AG20443 (cell line): ENCODE data around the gene PRKAA2.

Experiments
- DNase-seq: peaks from one replicate; pipeline ENCODE4 v3.0.0; 2012; ENCODE audit warnings: low spot score, mixed read lengths

The PRKAA2 gene

DNA sequence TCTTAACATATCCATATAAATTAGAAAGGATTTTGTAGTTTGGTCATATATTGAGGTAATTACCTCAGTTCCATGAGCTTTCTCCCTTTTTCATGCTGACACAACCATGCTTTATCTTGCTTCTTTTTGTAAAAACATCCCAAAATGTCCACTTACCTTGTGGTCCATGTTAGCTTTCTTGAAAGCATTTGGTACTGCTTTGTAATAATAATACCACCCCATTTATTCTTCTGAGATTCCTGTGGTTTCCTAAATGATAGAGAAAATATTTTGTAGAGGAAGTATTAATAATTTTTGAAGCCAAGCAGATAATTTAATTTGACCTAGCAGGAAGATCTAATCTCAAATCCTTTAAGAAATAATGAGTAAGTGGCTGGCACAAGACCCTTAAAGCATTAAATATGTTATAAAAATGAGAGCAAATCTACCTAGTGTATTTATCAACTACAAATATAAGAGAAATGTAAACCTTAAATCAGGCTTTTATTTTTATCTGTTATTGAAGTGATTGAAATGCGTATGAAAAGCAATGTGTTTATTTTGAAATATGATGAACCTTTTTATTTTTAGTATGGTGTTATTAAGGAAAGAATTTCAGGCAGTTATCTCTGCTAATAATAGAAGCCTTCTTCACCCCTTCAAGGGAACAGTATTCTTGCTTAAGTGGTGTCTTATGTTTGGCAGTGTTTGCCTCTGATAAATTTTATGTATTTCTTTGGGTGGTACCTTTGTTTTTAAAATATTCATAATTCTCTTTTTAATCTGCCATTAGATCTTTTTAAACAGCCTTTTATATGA lies 9.2 kb downstream of the PRKAA2 start:
- DNase-seq, result no peak

DNA sequence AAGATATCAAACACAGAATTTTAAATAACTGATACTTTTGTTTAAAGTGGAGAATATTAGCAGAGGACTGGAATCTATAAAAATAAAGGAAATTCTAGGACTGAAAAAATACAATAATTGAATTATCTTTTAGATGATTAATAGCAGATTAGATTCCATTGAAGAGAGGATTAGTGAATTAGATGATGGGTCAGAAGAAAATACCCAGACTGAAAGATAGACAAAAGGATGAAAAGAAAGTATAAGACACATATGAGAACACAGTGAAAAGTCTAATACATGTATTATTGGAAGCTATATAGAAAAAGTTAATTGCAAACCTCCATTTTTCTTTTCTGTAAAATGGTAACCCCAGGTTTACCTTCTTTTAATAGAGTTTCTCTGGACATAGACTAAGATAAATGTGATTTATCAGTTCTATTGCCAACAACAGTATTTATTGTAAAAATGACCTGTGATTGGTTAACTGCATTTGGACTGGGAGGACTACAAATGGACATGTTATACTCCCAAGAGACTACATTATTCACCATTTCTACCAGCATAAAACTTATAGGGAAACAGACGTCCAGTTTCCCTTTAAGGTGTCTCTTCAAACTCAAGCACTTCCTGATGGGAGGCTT lies 11.0 kb downstream of the PRKAA2 start:
- no peak for DNase-seq

DNA sequence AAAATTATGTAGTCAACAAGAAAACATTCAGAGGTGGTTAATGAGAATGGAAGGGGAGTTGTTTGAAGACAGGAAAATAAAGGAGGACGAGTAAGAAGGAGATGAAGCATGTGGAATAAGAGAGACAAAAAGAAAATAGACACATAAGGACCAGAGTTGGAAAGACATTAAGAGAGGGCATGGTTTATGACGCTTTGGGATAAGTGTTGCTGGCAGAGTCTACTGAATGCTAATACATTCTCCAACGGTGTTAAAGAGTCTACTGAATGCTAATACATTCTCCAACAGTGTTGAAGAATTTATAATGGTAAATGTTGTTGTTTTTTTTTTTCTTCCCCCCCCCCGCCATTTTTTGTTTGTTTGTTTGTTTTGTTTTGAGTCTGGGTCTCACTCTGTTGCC lies 13.1 kb downstream of the PRKAA2 start:
- no peak for DNase-seq

DNA sequence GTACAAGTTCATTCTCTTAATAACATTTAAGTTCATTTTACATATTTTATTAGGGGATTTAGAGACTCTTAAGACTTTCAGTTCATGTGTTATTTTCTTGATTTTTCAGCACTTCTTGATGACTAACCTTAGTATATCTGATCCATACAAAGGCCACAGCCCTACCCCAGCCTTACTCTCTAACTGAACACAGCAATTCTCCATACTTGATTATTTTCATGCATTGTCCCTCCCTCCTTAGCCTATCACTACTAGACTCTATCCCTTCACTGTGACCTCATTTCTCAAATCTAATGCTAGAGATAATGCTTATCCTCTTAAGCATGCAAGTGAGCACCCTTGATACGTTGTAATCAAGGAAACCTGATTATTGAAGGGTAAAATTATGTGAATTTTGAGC lies 15.2 kb downstream of the PRKAA2 start:
- DNase-seq, result no peak

DNA sequence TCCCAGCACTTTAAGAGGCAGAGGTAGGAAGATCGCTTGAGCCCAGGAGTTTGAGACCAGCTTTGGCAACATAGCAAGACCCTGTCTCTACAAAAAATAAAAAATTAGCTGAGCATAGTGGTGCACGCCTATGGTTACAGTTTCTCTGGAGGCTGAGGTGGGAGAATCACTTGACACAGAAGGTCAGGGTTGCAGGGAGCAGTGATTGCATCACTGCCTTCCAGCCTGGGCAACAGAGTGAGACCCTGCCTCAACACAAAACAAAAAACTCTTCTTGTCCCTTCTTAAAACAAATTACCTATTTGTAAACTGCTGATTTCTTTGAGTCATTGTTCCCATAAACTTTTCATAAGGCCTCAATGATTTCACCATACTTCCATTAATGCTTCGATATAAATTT lies 18.7 kb downstream of the PRKAA2 start:
- no peak for DNase-seq

DNA sequence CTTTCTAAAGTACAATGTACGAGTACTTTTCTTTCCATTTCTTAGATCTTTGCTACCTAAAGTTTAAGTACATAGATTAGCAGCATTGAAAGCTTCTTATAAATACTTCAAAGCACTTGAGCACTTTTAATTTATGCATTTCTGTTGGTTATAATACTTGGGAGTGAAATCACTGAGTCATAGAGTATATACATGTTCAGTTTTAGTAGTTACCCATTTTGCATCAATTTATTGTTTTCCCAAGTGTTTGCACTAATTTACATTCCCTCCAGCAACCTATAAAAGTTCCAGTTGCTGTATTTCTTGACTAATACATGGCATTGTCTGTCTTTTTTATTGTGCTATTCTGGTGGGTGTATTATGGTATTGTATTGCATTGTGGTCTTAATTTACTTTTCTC lies 20.3 kb downstream of the PRKAA2 start:
- DNase-seq, result no peak

DNA sequence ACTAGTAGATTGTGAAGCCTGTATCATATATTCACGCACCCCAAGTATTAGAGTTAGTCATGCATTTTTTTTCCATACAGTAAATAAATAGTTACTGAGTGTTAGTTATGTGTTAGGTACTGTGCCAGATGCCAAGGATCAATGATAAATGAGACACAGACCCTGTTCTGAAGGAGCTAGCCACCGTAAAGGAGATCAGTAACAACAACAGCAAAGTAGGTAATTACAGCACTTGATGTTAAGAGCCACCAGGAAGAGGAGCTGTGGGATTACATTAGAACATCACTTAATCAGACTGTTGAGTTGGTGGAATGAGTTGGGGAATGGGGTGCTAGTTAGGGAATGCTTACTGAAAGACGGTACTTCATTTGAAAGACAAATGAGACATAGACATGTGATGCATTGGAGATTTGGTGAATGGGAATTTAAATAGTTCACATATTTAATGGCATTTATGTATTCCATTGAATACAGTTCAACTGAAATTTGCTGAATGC lies 21.0 kb downstream of the PRKAA2 start:
- DNase-seq, result no peak

DNA sequence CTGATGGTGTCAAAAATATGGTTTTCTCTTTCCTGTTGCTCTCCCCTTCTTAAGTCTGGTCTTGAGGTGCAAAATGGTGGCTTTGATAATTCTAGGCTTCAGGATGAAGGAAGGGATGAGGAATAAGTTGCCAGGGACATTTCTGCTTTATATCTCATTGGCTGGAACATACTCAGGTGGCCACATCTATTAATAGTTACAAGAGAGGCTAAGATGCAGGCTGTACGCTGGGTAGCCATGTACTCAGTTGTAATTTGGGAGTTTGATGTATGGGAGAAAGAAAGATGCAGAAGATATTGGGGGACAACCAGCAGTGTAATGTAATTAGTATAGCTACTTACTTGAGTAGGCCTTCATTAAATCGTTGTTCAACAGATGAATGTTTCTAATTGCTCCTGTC lies 25.2 kb downstream of the PRKAA2 start:
- no peak for DNase-seq

DNA sequence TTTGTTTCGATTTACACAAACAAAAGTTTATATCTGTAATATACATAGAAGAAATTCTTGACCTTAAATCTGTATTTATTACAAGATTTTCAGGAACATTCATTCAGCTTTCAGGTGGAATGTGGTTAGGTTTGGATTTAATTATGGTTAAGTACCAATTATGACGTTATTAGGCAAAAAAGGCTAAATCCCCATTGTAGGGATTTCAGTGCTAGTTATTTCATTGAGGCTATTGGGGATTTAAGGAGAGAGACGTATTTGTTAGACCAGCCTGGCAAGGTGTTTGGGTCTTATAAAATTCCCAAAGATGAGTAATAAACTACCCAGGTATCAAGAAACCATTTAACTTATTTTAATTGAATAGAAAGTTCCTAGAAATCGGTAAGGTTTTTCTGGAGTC lies 26.0 kb downstream of the PRKAA2 start:
- no peak for DNase-seq

DNA sequence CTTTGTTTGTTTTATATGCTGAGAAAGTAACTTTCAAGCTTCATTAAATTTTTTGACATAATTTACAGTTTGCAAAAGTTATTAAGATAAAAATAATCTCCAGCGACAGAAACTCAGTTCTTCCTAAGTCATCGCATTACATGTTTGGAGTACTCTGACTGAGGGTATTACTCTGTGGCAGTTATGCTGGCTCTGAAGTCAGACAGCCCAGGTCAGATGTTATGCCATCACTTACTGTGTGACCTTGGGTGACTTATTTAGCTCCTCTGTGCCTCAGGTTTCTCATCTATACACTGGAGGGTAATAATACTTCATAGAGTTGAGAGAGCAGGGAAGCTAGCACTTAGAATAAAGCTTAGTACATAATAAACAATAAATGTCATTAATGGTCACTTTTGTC lies 26.4 kb downstream of the PRKAA2 start:
- DNase-seq, result no peak

DNA sequence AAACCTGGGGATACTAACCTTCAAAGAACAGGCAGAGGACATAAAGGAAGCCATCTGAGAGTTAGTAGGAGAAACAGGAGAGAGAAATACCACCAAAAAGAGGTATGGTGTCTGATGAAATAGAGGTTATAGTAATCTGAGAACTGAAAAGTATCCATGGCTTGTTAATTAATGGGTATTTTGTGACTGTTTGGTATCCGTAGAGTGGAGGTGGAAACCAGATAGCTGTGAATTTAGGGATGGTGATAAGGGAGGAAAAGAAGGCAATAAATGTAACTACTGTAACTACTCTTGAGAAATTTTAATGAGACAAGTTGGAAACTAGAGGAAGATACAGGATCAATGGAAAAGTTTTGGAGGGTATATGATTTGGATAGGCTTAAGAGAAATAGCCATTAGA lies 27.5 kb downstream of the PRKAA2 start:
- DNase-seq, result no peak

DNA sequence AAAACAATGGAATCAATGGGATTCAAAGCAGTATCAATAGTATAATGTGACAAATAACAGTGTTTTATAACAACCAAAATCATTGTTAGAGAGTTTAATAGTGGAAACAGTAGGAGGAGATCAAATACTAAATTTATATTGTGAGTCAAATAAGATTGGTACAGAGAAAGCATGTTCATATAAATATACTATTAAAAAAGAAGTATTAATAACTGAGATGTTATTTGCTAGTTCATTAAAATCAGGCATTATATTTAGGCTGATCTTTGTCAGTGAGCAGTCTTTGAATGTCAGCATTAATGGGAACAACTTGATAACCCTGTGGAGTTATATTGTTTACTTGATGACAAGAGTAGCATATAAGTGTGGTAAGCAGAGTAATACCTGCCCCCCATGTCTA lies 30.6 kb downstream of the PRKAA2 start:
- no peak for DNase-seq

DNA sequence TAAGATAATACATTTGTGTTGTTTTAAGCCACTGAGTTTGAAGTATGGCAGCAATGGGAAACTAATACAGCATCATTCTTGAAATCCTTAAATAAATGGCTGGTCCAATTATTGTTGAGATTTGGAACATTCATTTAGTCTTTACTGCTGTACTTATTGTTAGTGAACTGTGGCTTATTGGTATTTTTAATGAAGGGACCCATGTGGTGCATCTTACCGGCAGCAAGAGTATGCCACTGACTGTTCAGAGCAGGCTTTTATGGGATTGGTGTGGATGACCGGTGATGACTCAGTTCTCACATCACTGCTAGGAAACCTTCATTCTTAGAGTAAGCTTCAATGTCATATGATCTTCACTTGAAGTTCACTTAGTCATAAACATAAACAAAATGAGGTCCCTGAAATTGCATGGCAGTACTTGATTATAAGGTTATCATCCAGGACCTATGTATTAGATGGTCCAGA lies 31.5 kb downstream of the PRKAA2 start:
- peak; percentile 52 for DNase-seq

DNA sequence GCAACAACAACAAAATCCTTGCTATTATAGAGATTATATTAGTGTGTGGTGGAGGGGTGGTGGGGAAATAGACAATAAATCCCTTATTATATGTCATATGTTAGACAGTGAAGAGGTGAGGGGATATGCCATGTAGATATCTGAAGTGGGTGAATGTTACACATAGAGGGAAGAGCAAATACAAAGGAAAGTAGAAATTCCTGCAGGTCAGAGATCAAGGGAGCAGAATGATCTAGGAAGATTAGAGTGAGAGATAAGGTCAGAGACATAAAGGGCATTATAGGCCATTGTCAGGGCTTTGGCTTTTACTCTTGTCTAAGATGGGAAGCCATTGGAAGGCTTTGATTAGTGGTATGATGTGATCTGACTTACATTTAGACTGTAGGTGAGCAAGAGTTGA lies 38.5 kb downstream of the PRKAA2 start:
- no peak for DNase-seq

DNA sequence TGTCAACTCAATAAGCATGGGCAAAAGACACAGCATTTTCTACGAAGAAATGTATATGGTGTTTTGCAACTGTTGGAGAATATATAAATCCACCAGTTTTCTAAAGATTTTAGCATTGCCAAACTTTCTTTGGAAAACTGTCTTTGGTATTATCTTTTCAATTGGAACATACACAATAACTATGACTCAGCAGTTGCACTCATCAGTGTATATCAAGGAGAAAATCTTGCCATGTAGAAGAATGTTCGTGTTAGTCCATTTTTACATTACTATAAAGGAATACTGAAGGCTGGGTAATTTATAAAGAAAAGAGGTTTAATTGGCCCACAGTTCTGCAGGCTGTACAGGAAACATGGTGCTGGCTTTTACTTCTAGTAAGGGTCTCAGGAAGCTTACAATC lies 41.1 kb downstream of the PRKAA2 start:
- DNase-seq, result no peak

DNA sequence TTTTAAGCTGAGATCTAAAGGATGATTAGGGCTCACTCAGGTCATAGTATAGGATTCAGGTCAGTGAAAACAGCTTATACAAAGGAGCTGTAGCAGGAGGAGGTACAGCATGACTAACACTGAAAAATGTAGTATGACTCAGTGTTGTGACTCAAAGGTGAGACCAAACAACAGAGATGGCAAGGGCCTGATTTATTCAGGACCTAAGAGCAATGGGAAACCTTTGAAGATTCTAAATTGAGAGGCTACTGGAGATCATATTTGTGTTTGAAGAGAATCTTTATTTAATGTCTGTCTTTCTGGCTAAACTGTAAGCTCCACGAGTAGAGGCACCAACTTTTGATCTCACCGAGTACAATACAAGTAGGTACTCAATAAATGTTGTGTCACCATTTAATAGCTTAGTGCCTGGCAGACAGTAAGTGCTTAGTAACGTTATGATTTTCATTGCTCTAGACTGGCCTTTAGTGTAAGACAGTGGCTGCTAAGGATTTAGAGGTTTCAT lies 43.5 kb downstream of the PRKAA2 start:
- DNase-seq, result peak; percentile 51

DNA sequence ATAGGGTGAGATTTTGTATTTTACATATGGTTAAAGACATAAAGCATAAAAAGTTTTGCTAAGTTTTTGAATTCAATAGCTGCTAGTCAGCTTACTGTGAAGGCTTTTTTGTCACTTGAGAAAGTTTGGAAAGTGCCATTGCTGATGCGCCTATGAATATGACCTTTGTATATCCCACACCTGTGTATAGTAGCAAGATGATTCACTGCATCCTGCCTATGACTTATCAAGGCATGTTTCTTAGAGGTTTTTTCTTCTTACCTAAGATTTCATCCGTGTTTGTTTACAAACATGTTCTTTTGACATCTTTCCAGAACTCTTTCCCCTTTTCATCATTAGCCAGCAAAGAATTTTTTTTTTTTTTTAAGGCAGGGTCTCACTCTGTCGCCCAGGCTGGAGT lies 51.5 kb downstream of the PRKAA2 start:
- no peak for DNase-seq

DNA sequence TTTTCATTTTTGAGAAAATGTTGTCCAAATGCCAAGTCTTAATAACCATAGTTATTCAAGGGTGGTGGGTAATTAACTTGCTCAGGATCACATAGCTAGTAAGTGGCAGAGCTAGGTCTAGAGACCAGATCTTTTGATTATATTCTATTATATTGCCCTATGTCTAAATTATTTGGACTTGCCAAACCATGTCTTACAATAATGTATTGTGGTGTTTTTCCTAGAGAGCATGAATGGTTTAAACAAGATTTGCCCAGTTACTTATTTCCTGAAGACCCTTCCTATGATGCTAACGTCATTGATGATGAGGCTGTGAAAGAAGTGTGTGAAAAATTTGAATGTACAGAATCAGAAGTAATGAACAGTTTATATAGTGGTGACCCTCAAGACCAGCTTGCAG lies 58.6 kb downstream of the PRKAA2 start:
- DNase-seq, result no peak

DNA sequence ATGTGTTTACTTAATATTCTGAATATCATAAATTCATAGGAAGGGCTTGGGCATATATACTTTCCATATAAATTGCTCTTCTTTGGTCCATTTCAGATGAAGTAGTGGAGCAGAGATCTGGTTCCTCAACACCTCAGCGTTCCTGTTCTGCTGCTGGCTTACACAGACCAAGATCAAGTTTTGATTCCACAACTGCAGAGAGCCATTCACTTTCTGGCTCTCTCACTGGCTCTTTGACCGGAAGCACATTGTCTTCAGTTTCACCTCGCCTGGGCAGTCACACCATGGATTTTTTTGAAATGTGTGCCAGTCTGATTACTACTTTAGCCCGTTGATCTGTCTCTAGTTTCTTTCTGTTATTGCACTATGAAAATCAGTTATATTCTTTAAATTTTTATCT lies 62.3 kb downstream of the PRKAA2 start:
- DNase-seq, result no peak

DNA sequence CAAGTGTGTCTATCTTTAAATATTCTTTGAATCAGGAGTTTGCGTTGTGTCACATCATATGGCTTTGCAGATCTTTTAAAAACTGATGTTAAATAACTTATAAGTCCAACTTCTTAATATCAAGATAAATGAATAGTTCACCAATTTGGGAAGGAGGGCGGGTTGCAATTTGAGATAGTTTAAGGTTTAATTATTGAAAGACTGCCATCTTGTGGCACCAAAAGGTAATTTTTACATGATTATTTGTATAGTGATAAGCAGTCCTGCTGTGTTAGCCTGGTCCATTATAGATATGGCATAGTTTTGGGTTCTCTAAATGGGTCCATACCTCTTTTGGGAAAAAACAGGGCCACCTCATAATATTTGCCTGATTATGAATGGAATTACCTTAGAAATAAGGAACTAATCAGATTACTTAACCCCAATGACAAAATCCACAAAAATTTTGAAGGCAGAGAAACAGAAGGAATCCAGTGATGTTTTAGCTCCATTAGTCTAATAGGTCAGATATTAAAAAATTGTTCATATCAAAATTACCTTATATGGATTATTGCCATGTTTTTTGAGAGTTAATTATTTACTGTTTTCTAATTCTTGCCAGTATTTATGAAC lies 64.3 kb downstream of the PRKAA2 start:
- DNase-seq, result peak; percentile 51

DNA sequence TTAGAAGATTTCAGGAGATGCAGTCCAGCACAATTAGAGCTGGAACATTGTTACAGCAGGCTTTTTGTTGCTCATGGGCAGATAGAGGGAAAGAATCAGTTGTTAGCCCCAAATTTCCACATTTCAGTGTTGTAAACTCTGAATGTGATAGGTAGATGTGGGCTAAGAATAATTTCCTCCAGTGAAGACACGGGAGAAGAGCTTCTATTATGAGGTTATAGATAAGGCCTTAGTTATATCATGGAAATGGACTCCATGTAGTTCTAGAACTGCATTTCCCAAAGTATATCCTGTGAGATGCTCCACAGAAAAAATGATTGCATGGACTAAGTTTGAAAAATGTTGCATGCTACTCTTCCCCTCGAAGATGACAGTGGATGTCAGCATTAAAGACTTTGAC lies 64.9 kb downstream of the PRKAA2 start:
- no peak for DNase-seq

DNA sequence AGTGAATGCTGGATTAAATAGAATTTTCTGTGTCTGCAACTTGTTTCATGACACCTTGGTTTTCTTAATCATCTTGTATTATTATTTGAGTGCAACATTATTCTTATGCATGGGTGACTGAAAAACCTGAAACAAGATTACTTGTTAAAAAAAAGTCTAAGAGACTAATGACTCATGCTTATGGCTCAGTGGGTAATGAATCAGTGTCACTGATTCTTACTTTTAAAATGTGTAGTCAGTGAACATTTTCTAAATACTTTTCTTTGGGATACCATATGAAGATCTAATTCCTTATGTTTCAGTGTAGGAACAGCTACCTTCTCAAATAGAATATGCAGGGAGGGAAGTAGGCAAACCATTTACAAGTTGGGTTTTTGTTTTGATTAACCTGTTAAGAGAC lies 65.5 kb downstream of the PRKAA2 start:
- DNase-seq, result peak; percentile 40

DNA sequence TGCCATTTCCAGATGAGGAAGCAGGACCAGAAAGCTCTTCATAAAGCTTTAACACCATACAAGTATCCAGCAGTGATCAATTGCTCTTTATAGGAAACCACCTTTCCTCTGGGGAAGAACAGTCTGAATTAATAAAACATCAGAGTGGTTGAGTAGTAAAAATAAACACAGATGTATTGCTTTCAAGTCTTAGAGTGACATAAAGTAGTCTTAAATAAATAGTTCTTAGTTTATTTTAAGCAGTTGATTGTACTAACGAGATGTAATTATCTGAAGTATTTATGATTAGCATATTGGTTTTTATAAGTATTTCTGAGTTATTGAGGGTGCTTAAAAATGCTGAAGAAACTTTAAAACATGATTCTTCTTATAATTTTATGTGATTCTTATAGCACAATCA lies 67.0 kb downstream of the PRKAA2 start:
- no peak for DNase-seq
